CD4-positive, alpha-beta T cell (primary cell): ENCODE results near the gene CTNNA1. TPM values are rescaled to one million over a fixed set of nuclear protein-coding genes. Genes with fewer than 3 reads are reported as not detected.

Source experiments
- ATAC-seq: fragments of 200-7000 bp; cut with Tn5 transposase; one replicate; pipeline ENCODE4 v1.10.0; 2022; ENCODE audit warnings: mild to moderate bottlenecking; ENCODE audit not compliant: poor library complexity
- CTCF ChIA-PET: fragments of 350-600 bp; sonication (Branson Sonifier 250); formaldehyde crosslinking; loops from one replicate; lab custom pipeline; 2021; ENCODE audit warnings: antibody characterized with exemption, inconsistent platforms; lab: Charles Lee
- POLR2A ChIA-PET: fragments of 350-600 bp; sonication (Branson Sonifier 250); formaldehyde crosslinking; loops from one replicate; lab custom pipeline; 2021; ENCODE audit warnings: antibody characterized with exemption, inconsistent platforms; lab: Charles Lee
- DNase-seq, 14 experiments: peaks; one replicate each; pipeline ENCODE4 v3.0.0-alpha.2; 2013 to 2020; ENCODE audit warnings: mixed read lengths in 2 of 14
- H3K27ac ChIP-seq, 2 donors: one replicate each; pipeline versions ENCODE4 v1.5.1 to v1.7.0; 2013; ENCODE audit warnings: low read length in 2 of 2, low read depth in 1 of 2, mild to moderate bottlenecking in 1 of 2
- H3K27me3 ChIP-seq, 2 experiments: 1 replicate in 1 of 2; 2 replicates in 1 of 2; pipeline versions ENCODE4 v1.6.1 to v1.7.0; 2013; ENCODE audit warnings: low read length in 2 of 2, control low read depth in 1 of 2, mild to moderate bottlenecking in 1 of 2, moderate library complexity in 1 of 2; ENCODE audit not compliant: insufficient read depth in 2 of 2, control insufficient read depth in 1 of 2
- H3K36me3 ChIP-seq: one replicate; pipeline ENCODE4 v1.6.1; 2013; ENCODE audit warnings: low read length, control low read depth; ENCODE audit not compliant: insufficient read depth
- H3K4me1 ChIP-seq: one replicate; pipeline ENCODE4 v1.6.1; 2013; ENCODE audit warnings: low read length, control low read depth; ENCODE audit not compliant: insufficient read depth
- H3K4me3 ChIP-seq: one replicate; pipeline ENCODE4 v1.5.1; 2013; ENCODE audit warnings: mild to moderate bottlenecking, low read length, moderate library complexity
- H3K9me3 ChIP-seq, 2 experiments: 1 replicate in 1 of 2; 2 replicates in 1 of 2; pipeline versions ENCODE4 v1.6.1 to v1.7.0; 2013; ENCODE audit warnings: low read length in 2 of 2, mild to moderate bottlenecking in 2 of 2, control low read depth in 1 of 2, moderate library complexity in 1 of 2; ENCODE audit not compliant: control insufficient read depth in 1 of 2, insufficient read depth in 1 of 2
- H3K27ac Mint-ChIP-seq: one replicate; pipeline ENCODE4 v1.8.0; 2020; ENCODE audit warnings: mixed read lengths
- H3K27me3 Mint-ChIP-seq: one replicate; pipeline ENCODE4 v1.8.0; 2021; ENCODE audit warnings: mixed read lengths
- H3K36me3 Mint-ChIP-seq: one replicate; pipeline ENCODE4 v1.8.0; 2021; ENCODE audit warnings: low read depth, mixed read lengths
- H3K4me1 Mint-ChIP-seq: one replicate; pipeline ENCODE4 v1.8.0; 2021; ENCODE audit warnings: low read depth, mixed read lengths
- H3K4me3 Mint-ChIP-seq: one replicate; pipeline ENCODE4 v1.8.0; 2020; ENCODE audit warnings: mild to moderate bottlenecking, mixed read lengths
- H3K9me3 Mint-ChIP-seq: one replicate; pipeline ENCODE4 v1.8.0; 2020; ENCODE audit warnings: mixed read lengths
- intact Hi-C, 2 experiments: fragments of 100-400 bp; cut with DNase I in 1 of 2; cut with micrococcal nuclease in 1 of 2; formaldehyde crosslinking; loops; one replicate each; pipeline versions ENCODE4 v1.15.1 to v1.9.0; 2023 to 2025; cut with DNase I, micrococcal nuclease
- total RNA-seq, 174 experiments: library from RNA in 2 of 174; stranded (reverse) in 2 of 174; gene quantifications; one replicate each; pipeline ENCODE4 v1.2.3 and lab custom pipeline; 2021 to 2026
- TF ChIP-seq, protein P1 (sequence below): fragments of 200-600 bp; IDR thresholded peaks from one replicate; pipeline ENCODE4 v1.8.0; 2022; ENCODE audit warnings: antibody characterized with exemption, mild to moderate bottlenecking

The CTNNA1 gene
- total RNA-seq, 2 experiments from 2014 or later, result 6.0 to 6.7 TPM

DNA sequence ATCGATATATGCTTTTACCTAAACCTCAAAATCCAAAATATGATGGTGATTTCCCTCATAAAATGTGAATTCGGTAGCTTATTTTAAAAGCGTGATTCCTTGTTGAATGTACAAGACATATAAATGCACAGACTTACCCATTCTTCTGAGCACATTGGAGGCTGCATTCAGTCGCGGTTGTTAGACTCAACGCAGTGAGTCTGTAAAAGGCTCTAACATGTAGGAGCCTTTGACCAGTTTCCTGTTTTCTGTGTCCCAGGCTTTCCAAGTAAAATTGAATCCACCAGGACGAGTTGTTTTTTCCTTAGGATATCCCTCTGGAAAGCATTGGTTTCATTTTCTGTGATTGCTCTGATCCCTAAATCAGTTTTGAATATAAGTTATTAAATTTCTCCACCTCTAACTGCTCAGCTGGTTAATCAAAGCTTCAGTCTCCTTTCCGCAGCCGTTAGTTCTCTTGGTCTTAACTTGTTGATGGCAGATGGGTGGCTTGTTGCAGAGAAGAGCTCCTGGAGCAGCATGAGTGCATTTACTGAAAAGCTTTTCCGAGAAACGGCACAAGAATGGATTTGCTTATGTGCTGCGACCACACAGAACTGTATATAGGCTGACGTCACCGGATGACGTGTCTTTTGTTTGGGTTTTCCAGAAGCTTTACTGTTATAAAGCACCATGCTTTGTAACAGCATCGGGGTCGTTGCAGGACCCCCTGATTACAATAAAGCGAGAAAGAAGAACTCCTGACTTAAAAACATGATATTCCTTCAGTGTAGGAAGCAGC lies 121.7 kb downstream of the CTNNA1 start, which contains the start of gene LRRTM2:
Gene LRRTM2 (minus strand): TSS at position 565 of the 781 bp plus-strand sequence. CDS start 424 bp downstream, at position 141.
- intact Hi-C loops, result loop anchor here in 1 of 2 experiments (5.0 kb wide), 1 partner anchor 387 kb away; no protein-coding TSS in a partner anchor
- no peak for ATAC-seq

DNA sequence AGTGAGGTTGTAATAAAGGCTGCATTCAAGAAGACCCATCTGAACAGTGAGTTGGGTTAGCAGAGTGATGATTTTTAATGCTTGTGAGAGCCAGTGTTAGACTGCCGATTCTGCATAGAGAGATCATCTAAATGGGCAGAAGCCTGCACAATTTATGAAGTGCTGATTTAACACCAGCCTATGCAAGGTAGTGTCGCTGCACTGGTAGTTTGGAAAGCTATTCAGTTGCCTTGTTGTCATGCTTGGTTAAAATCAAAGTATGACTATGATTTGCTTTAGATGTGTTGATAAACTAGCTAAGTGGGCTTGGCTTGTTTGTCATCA lies 122.3 kb downstream of the CTNNA1 start:
- Histone ChIP-seq H3K27ac (no peak overlapping the region), H3K4me1 (no peaks in the 10 kb centered on the region), H3K36me3 (no peaks in the 10 kb centered on the region), H3K4me3 (no peak overlapping the region), H3K27me3 (peaks cover 0 to 4% of the 10 kb centered on the region in 2 experiments), H3K9me3 (no peaks in the 10 kb centered on the region)
- Mint-ChIP-seq H3K9me3 (no peaks in the 10 kb centered on the region), H3K4me1 (peaks cover 13% of the 10 kb centered on the region), H3K27me3 (peaks cover 33% of the 10 kb centered on the region), H3K36me3 (no peaks in the 10 kb centered on the region), H3K27ac (no peak overlapping the region), H3K4me3 (no peak overlapping the region)
- TF ChIP-seq, protein P1, sequence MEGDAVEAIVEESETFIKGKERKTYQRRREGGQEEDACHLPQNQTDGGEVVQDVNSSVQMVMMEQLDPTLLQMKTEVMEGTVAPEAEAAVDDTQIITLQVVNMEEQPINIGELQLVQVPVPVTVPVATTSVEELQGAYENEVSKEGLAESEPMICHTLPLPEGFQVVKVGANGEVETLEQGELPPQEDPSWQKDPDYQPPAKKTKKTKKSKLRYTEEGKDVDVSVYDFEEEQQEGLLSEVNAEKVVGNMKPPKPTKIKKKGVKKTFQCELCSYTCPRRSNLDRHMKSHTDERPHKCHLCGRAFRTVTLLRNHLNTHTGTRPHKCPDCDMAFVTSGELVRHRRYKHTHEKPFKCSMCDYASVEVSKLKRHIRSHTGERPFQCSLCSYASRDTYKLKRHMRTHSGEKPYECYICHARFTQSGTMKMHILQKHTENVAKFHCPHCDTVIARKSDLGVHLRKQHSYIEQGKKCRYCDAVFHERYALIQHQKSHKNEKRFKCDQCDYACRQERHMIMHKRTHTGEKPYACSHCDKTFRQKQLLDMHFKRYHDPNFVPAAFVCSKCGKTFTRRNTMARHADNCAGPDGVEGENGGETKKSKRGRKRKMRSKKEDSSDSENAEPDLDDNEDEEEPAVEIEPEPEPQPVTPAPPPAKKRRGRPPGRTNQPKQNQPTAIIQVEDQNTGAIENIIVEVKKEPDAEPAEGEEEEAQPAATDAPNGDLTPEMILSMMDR, result no peak
- POLR2A ChIA-PET, result interaction anchor here (0.8 kb wide), 1 partner anchor 8 kb away, joined by 3 read pairs; no protein-coding TSS in a partner anchor
- intact Hi-C loops, result no loop called here
- CTCF ChIA-PET, result no interaction called here
- no peak for DNase-seq
- no peak for ATAC-seq

More for the DNA sequence above, 121.7 kb downstream of the CTNNA1 start, which contains the start of gene LRRTM2:
- Mint-ChIP-seq H3K27me3 (peaks cover 33% of the 10 kb centered on the region), H3K9me3 (no peaks in the 10 kb centered on the region), H3K27ac (no peak within 1 kb of the TSS), H3K4me3 (no peak within 1 kb of the TSS), H3K36me3 (no peaks in the 10 kb centered on the region), H3K4me1 (peaks cover 13% of the 10 kb centered on the region)
- ChIA-PET CTCF (no interaction called here), POLR2A (interaction anchor here (0.8 kb wide), 1 partner anchor 8 kb away, joined by 3 read pairs; no protein-coding TSS in a partner anchor)
- H3K27me3 ChIP-seq, result peaks cover 0 to 7% of the 10 kb centered on the region in 2 experiments
- TF ChIP-seq, protein P1, result no peak
- no peaks in the 10 kb centered on the region for H3K4me1 ChIP-seq
- no peak within 1 kb of the TSS for H3K27ac ChIP-seq
- no peaks in the 10 kb centered on the region for H3K36me3 ChIP-seq
- H3K9me3 ChIP-seq, result no peaks in the 10 kb centered on the region
- H3K4me3 ChIP-seq, result no peak within 1 kb of the TSS
- DNase-seq, result no peak

- peaks cover 33% of the 10 kb centered on the region for H3K27me3 Mint-ChIP-seq
- H3K36me3 Mint-ChIP-seq, result no peaks in the 10 kb centered on the region
- POLR2A ChIA-PET, result interaction anchor here (0.8 kb wide), 1 partner anchor 9 kb away, joined by 3 read pairs; no protein-coding TSS in a partner anchor
- no peak overlapping the region for H3K4me3 ChIP-seq
- H3K36me3 ChIP-seq, result no peaks in the 10 kb centered on the region
- no peaks in the 10 kb centered on the region for H3K27me3 ChIP-seq
- no peaks in the 10 kb centered on the region for H3K4me1 ChIP-seq
- H3K27ac Mint-ChIP-seq, result no peak overlapping the region
- intact Hi-C loops, result no loop called here
- H3K9me3 ChIP-seq, result no peaks in the 10 kb centered on the region
- H3K27ac ChIP-seq, result no peak overlapping the region
- DNase-seq, result no peak
- no peaks in the 10 kb centered on the region for H3K9me3 Mint-ChIP-seq
- H3K4me1 Mint-ChIP-seq, result peaks cover 13% of the 10 kb centered on the region
- TF ChIP-seq, protein P1, result no peak
- no peak overlapping the region for H3K4me3 Mint-ChIP-seq
- CTCF ChIA-PET, result no interaction called here
- ATAC-seq, result no peak
These were observed 122.7 kb downstream of the CTNNA1 start for GRCh38 chr5:138875946-138876345.
